HG03469 (cell line): ENCODE measurements around the gene PLN.

Experiments used
- ATAC-seq: cut with Tn5 transposase; IDR thresholded peaks from one replicate; pipeline ENCODE4 v1.9.1; 2021; ENCODE audit warnings: mild to moderate bottlenecking, moderate library complexity, moderate number of reproducible peaks; ENCODE audit not compliant: unreplicated experiment

The PLN gene

DNA sequence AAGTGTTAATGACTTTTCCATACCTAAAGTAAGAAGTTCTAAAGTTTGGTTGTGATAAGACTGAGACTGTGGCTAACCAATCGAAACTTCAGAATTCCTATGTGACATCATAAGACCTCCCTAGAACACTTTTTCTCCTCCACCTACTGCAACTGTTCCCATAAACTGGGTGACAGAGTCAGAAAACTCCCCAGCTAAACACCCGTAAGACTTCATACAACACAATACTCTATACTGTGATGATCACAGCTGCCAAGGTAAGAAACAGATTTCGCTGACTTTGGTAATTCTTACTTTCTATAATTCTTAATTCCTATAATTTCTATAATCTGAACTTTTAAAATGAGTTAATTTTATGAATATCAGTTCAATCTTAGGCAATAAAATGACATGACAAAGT is at the start of gene PLN:
PLN (plus strand) TSS at position 161 of the 400 bp plus-strand sequence. CDS start 10,626 bp downstream, outside the sequence.
- ATAC-seq = no peak

DNA sequence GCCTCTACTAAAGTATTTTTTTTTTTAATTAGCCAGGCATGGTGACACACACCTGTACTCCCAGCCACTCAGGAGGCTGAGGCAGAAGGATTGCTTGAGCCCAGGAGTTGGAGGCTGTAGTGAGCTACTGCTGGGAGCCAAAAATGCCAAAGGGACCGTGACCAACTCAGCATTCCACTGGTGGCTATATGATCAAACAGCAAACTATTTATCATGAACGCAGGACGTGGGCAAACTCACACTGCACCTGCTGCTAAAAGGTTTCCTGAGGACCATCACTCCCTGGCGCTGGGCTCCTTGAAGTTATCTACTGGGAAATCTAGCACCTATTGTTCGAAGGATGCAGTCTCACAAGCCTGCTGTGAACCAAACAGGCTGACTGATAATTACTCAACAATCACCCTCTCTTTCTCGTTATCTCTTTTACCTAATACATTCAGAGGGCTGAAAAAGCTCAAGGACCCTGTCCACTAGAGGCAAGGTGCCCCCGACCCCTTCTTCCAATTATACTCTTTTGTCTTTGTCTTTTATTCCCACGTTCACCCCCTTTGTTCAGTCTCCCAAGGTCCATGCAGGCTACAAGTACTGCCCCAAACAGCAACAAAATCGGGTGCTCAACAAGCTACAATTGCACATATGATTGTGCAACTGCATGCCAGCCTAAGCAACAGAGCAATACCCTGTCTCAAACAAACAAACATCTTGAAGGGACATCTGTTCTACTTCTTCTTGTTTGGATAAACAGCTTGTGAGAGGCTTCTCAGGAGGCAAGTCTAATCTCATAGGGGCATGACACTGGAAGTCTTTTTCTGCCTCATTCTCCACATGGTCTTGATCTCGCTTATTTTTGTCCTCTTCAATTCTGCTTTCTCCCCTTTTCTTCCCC is 47.7 kb upstream of the PLN start:
- ATAC-seq = no peak

DNA sequence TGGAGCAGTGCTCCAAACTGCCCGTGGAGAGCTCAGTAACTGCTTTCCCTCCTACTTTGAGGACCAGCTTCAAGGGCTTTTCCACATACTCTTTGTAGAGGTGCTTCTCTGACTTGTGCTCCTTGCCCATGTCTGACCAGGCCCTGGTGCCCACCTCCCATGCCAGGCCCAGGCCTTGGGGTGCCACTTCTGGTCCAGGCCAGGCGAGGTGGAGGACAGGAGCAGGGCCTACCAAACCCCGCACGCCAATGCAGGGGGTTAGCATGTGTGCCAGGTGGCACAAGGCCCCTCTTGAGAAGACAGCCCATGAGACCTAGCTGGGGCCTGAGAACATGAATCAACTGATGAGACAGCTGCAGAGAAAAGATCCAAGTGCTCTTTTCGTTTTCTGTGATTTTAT is 47.0 kb upstream of the PLN start:
- ATAC-seq = no peak

DNA sequence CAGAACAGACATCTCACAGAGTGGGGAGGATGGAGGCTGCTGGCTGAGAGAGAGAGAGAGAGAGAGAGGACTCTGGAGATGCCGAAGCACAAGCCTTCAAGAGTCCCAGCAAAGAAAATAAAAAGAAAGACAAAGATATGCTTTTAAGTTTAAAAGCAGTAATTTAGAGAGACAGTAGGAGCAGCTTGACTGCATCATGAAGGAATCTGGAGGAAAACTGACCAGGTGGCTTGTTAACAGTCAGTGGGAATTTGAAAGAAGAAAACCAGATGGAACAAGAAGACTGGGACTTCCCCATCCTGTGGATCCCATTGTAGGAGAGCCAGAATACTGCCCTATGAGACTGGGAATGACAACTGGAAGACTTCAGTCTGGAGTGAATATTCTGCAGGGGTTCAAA is 46.3 kb upstream of the PLN start:
- ATAC-seq = no peak

GRCh38 chr6:118502169-118502568 is 45.9 kb upstream of the PLN start:
- no peak for ATAC-seq

- no peak for ATAC-seq
Measured at GRCh38 chr6:118504611-118505010, 43.5 kb upstream of the PLN start.

- no peak for ATAC-seq
Measured at GRCh38 chr6:118505656-118506055, 42.4 kb upstream of the PLN start.

DNA sequence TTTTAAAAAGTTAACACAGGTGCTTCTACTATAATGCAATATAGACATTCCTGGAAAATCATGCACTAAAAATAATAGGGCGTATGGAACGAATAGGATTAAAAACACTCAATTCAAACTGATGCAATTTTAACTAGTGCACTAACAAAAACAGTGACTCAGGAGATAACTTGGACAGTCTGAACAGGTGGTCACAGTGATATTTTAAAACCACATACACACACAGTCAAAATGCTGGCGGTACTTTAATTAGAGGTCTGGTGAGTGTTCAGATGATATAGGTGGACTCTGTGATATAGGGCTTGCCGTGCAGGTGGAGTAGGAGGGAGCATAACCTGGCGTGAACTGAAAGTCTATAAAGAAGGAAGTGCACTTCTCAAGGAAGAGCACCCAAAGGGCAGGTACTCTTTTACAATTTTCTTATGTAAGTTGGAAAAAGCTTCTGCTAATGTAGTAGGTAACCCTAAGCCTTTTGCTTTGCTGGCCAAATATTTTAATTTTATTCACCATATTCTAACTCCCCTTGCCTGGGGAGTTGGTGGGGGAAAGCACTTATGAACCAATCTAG is 41.9 kb upstream of the PLN start:
- ATAC-seq = no peak

DNA sequence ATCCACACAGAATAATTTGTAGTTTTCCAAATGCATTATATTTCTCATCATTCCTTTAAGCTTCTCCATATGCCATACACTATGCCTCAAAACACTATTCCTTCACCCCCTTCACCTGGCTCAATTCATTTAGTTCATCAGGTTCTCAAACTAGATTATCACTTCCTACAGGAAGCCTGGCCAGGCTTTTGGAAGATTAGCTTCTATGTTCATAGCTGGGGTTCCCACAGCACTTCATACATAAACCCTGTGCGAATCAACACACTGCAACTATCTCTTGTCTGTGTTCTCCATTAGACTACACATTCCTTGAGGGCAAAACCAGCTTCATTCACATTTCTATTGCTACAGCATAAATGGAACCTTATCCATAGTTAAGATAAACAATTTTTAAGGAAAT is 40.5 kb upstream of the PLN start:
- ATAC-seq = no peak

- ATAC-seq = no peak
Measured at GRCh38 chr6:118509009-118509617, 39.0 kb upstream of the PLN start.

DNA sequence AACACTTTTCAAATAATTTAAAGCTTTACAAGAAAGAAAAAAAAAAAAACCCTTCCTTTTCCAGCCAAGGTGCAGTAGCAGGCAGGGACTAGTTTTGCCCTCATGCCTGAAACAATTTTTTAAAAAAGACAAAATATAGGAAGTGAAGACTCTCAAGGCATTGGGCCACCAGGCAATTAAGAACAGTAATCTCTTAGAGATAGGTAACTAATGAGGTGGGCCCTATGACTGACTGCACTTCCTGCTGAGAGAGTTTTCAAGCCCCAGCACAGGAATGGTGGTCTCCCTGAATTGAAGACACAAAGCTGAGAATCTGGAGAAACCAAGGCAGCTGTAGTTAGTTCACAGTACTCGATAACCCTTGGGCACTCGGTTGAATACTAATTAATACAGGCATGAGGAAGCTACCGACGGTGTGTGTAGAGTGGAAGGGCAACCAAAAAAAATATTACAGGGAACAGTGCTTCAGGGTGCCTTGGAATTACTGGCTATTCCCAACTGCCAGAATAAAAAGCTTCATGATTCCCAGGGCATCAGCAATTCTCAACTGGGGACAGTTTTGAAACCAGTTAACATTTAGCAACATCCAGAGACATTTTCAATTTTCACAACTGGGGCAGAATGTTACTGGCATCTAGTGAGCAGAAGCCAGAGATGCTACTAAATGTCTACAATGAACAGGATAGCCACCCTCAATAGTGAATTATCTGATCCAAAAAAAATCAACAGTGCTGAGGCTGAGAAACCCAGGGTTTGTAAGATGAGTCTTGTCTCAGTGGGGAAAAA is 36.0 kb upstream of the PLN start:
- no peak for ATAC-seq

GRCh38 chr6:118514689-118515088 is 33.4 kb upstream of the PLN start:
- no peak for ATAC-seq

- ATAC-seq = no peak
Measured at GRCh38 chr6:118522422-118522821, 25.7 kb upstream of the PLN start.

DNA sequence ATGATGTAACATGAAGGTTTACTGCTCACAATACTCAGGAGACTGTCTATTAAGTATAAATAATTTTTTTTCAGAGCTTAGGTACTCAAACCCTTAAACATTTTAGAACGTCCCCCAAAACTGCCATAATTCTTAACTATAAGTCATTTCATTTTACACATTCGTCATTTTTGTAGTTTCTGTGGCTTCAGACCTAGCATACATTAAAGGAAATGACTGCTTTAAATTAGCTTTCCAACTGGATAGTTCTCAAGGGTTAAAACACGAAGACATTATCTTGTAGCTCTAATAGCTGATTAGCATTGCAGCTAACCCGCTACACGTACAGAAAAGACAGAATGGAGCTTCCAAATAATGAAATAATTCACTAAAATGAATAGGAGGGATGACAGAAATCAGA is 24.9 kb upstream of the PLN start:
- ATAC-seq = no peak

DNA sequence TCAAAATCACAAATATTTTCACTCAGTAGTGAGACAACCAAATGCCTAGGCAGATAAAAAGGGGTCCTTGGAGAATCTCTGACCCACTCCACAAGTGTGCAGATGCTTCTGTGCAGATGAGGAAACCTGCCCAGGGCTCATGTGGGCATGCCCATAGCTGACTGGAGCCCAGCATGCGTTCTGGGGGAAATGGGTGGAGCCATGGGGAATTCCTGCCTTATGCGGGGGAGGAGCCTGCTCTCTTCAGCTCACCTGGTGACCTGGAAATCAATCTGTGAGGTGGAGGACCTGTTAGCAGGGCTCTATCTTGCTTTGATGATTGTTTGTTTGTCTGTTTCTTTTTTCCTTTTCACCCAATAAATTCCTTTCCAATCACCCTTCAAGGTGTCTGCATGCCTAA is 23.4 kb upstream of the PLN start:
- no peak for ATAC-seq

- no peak for ATAC-seq
Measured at GRCh38 chr6:118525913-118526780, 21.9 kb upstream of the PLN start.

DNA sequence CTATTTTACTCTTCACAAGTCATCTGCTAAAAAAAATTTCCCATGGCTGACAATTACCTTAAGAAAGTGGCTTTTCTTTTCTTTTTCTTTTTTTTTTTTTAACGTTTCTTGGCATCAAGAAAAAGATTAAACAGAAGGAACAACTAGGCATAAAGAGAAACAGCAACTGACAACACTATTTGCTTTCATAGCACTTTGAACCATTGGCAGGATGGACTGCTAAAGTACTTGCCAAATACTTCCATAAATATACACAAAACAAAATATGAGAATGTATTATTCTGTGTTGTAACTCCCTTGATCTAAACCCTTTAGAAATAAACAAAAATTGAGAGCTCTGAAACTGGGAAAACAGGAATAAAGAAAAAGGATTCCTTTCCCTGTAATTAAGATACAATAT is 20.0 kb upstream of the PLN start:
- ATAC-seq = no peak

DNA sequence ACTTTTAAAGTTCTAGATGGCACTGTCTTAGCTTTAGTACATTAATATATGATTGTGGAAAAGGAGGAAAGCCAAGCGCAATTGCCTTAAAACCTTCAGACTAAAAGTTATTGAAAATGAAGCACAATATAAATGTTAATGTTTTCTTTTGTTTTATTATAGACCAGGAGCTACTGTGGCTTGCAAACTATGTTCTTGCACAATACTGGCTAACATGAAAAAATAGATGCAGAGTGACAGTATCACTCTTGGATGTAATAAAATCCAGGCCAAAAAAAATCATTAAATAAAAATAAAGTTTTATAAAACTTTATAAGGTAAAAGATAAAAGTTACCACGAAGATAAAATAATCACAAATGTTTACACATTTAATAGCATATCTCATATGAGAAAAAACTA is 18.3 kb upstream of the PLN start:
- ATAC-seq = no peak

DNA sequence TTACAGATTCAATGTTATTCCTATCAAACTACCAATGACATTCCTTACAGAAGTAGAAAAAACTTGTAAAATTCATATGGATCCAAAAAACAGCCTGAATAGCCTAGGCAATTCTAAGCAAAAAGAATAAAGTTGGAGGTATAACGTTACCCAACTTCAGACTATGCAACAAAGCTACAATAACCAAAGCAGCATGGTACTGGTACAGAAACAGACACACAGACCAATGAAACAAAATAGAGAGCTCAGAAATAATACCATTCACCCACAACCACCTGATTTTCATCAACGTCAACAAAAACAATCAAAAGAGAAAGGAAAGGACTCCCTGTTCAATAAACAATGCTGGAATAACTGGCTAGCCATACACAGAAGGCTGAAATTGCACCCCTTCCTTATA is 17.2 kb upstream of the PLN start:
- ATAC-seq = no peak

DNA sequence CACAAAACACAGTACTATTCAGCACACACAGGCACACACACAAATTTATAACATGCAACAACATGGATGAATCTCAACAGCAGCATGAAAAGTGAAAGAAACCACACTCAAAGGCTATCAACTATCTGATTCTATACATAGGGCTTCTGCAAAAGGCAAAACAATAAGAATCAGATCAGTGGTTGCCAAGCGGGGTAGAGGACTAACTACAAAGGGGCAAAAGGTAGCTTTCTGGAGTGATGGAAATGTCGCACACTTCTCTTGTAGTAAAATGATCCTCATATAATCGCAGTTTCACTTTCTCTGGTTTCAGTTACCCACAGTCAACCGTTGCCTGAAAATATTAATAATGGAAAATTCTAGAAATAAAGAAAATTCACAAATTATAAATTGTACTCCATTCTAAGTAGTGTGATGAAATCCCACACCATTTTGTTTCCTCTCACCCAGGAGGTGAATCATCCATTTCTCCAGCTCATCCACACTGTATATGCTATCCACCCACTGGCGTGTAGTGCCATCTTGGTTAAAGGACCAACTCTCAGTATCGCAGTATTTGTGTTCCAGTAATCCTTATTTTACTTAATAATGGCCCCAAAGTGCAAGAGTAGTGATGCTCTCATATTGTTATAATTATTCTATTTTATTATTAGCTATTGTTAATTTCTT is 12.8 kb upstream of the PLN start:
- no peak for ATAC-seq
